Measurements from ENCODE around the gene ITPR2.
"Not testable (repeated sequence)": the region's sequence is repeated elsewhere in the genome, so short reads cannot be mapped to it uniquely, and the experiment has no call there.

ITPR2 gene

GRCh38 chr12:26614011-26614616 lies 218.9 kb downstream of the ITPR2 start:
- DNase-seq = peak; percentile 27

- no peak for DNase-seq
Measured at GRCh38 chr12:26612203-26612602, 220.8 kb downstream of the ITPR2 start.

- DNase-seq = no peak
Measured at GRCh38 chr12:26611598-26611997, 221.4 kb downstream of the ITPR2 start.

- DNase-seq = no peak
Measured at GRCh38 chr12:26610774-26611173, 222.2 kb downstream of the ITPR2 start.

- no peak for DNase-seq
Measured at GRCh38 chr12:26609986-26610385, 223.0 kb downstream of the ITPR2 start.

GRCh38 chr12:26608706-26609105 lies 224.3 kb downstream of the ITPR2 start:
- no peak for DNase-seq

- DNase-seq = no peak
Measured at GRCh38 chr12:26608273-26608672, 224.7 kb downstream of the ITPR2 start.

- no peak for DNase-seq
Measured at GRCh38 chr12:26606911-26607310, 226.1 kb downstream of the ITPR2 start.

GRCh38 chr12:26604813-26605212 lies 228.2 kb downstream of the ITPR2 start:
- not testable (repeated sequence) for DNase-seq

- DNase-seq = no peak
Measured at GRCh38 chr12:26599096-26599695, 233.8 kb downstream of the ITPR2 start.

- no peak for DNase-seq
Measured at GRCh38 chr12:26595806-26596205, 237.2 kb downstream of the ITPR2 start.

GRCh38 chr12:26580619-26581018 lies 252.4 kb downstream of the ITPR2 start:
- DNase-seq = no peak

GRCh38 chr12:26576266-26576665 lies 256.7 kb downstream of the ITPR2 start:
- no peak for DNase-seq

GRCh38 chr12:26573225-26573909 lies 259.6 kb downstream of the ITPR2 start:
- DNase-seq = no peak

- DNase-seq = no peak
Measured at GRCh38 chr12:26572137-26572536, 260.9 kb downstream of the ITPR2 start.

- DNase-seq = no peak
Measured at GRCh38 chr12:26571560-26571959, 261.4 kb downstream of the ITPR2 start.

- no peak for DNase-seq
Measured at GRCh38 chr12:26567126-26567525, 265.9 kb downstream of the ITPR2 start.

GRCh38 chr12:26566675-26567074 lies 266.3 kb downstream of the ITPR2 start:
- DNase-seq = no peak

- no peak for DNase-seq
Measured at GRCh38 chr12:26566186-26566585, 266.8 kb downstream of the ITPR2 start.

GRCh38 chr12:26564391-26564790 lies 268.6 kb downstream of the ITPR2 start:
- no peak for DNase-seq

- no peak for DNase-seq
Measured at GRCh38 chr12:26563552-26563951, 269.4 kb downstream of the ITPR2 start.

- DNase-seq = no peak
Measured at GRCh38 chr12:26557326-26557725, 275.7 kb downstream of the ITPR2 start.

- DNase-seq = no peak
Measured at GRCh38 chr12:26556916-26557315, 276.1 kb downstream of the ITPR2 start.

- DNase-seq = no peak
Measured at GRCh38 chr12:26555139-26555538, 277.9 kb downstream of the ITPR2 start.
